ELF-1 (cell line): ENCODE measurements around the gene GAK.

ENCODE experiments used
- DNase-seq: peaks from one replicate; pipeline ENCODE4 v3.0.0-alpha.2; 2016; ENCODE audit warnings: low read depth, low spot score

The GAK gene

DNA sequence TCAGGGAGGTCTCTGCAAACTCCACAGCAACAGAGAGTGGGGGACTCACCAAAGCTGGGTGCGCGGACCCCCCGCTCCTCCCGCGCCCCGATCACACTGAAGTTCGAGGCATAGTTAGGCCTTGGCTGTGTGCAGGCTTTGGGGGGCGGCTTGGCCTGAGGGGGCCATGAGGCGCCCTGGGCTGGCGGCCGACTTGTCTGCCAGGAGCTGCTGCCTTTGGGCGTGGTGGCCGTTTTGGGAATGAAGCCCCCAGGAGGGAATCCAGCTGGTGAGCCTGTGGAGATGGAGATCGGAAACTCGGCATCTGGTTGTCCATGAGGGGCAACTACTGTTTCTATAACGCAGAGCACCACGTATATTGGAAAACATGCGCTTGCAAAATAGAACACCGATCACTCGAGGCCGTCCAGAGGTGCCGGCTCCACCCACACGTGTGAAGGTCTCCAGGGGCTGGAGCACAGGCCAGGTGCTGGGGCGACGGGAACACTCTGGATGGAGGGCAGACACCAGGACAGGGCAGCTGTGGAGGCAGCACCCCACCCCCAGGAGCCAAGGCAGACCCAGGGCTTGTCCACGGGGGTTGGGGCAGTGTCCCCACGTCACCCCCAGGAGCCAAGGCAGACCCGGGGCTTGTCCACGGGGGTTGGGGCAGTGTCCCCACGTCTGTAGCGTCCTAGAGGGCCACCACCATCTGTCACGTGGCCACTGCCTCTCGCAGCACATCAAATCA lies 80.2 kb downstream of the GAK start:
- no peak for DNase-seq

DNA sequence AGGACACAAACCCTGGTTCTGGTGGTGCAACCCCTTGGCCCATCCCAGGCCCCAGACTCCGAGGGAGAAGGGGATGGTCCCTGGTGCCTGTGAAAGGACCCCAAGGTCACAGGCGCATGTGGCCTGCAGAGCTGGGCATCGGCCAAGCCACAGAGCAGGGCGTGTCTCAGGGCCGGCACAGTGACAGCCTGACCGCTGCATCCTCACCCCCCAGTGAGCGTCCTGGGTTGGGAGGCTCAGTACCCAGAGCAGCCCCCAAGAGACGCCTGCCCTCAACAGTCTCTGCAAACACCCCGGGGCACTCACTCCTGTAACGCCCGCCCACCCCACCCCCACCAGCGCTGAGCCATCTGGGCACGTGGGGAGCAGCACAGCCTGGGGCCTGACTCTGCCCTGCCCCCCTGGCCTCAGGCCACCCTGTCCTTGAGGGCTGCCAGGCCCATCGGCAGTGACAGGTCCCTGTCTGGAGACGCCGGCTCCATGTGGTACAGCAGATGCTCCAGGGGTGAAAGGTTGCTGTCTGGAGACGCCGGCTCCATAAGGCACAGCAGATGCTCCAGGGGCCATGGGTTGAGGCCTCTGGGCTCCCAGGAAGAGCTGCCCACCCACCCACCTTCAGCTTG lies 81.7 kb downstream of the GAK start:
- DNase-seq: no peak

DNA sequence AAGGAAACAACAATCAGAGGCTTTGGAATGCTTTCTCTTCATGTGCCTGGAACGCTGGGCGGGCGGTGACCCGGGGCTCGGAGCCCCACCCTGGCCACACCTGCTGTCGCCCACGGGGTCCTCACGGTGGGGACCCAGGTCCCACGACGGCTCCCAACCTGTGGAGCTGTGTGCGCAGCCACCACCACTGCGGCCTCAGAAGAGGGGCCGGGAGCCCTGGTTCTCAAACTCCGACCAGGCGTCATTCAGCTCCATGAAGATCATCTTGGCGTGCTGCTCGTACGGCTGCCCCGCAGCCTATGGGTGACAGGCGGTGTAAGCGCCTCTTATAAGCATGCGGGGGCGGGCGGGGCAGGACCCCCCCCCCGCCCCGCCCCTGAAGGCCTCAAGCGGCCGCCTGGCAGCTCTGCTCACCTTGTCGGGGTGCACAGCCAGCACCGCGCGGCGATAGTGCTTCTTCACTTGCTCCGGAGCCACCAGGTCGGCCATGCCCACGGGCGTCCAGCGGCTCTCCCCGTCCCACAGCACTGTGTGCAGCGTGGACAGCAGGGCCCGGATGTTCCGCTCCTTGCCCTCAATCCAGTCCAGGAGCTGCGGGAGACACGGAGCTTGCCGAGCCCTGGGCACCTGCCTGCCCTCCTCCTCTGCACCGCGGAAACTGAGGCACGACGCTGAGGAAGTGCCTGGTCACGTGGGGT lies 82.5 kb downstream of the GAK start:
- no peak for DNase-seq

DNA sequence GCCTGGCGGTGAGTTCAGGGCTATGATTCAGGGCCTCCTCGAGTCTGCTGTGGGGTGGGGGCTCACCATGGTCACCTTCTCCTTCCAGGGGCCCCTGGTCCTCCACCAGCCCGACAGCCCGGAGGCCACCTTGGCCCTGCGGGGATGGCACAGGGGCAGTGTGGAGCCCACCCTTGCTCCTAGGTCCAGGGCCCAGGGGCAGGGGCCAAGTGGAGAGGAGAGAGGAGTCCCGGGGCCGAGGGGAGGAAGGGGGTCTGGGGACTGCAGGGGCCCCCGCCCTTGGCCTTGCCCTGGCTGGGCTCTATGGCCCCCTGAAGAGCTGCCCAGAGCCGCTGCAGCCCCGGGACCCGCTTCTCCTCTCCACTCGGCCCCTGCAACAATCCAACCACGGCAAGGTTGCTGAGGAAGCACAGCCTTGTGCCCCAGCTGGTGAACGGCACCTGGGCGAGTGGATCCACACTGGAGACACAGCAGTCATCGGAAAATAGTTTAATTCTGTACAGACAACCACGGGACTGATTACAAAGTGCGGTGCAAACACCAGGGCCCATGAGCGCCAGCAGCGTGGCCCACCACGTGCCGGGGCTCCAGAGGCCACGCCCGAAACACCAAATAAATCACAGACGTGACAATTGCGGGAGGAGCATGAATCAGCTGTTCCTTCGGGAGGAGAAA lies 83.2 kb downstream of the GAK start:
- no peak for DNase-seq

DNA sequence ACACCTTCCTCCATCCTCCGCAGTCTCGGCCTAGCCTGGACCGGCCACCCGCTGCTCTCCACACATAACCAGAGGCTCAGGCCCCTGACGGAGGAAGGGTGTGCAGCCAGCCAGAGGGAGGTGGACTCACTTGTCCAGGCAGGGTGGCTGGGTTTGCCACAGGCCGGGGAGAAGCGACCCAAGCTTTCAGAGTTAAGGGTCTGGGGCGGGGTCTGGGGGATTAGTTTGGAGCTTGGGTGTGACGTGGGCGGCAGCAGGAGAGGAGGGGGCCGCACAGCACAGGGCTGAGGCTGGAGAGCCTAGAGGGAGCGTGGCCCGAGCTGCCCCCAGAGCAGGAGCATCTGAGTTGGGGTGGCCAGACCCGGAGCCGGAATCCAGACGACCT lies 83.8 kb downstream of the GAK start:
- no peak for DNase-seq

DNA sequence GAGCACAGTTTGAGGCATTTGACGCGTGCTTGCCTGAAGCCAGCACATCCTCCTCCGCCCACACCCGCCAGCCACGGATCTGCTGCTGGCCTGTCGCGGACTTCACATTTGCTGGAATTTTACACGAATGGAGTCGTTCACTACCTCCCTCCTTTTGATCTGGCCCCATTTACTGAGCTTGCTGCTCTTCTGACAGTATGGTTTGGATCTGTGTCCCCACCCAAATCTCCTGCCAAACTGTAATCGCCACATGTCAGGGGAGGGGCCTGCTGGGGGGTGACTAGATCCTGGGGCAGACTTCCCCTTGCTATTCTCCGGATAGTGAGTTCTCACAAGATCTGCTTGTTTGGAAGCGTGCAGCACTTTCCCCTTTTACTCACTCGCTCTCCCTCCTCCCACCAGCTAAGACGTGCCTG lies 86.3 kb downstream of the GAK start:
- no peak for DNase-seq

DNA sequence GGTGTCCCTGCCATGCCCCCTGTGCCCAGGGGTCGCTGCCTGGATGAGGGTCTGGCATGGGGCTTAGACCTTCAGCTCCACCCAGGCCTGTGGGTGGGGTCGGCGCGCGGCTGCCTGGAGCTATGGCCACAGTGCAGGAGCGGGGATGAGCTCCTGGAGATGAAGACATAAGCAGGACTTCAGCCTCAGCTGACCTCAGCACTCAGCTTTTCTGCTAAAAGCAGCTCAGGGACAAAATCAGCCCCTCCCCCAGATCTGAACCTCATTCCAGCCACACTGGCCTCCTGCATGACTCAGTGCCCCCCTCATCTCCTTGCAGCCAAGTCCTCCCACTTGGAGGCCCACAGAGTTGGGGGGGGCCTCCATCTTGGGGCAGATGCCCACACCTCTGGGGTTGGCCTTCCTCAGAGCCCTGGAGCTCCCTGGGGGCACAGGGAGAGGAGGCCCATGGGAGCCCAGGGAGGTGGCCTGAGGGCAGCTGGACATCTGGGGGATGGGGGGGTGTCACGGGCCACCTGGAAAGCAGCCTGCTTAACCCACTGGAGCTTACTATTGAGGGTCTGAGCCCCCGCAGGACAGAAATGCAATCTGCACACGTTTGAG lies 86.8 kb downstream of the GAK start:
- no peak for DNase-seq

DNA sequence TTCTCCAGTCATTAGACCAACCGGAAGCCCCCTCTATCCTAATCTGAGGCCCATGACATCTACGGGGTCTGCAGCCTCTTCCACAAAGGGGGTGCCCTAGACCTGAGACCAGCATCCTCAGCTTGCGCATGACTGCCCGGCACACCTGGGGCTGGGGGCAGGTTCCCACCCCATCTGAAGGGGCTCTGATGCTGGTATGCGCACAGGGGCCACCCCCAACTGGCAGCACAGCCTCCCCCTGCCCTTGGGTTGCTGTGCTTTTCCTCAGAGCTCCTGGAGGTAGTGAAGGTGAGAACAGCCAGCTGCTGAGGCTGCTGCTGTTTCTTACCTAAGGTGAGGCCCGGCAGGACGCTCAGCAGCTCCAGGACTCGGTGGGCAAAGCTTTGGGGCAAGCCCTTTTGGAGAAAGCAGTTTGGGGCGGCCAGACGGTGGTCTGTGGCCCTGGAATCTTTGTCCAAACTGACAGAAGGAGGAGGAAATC lies 87.3 kb downstream of the GAK start:
- no peak for DNase-seq

DNA sequence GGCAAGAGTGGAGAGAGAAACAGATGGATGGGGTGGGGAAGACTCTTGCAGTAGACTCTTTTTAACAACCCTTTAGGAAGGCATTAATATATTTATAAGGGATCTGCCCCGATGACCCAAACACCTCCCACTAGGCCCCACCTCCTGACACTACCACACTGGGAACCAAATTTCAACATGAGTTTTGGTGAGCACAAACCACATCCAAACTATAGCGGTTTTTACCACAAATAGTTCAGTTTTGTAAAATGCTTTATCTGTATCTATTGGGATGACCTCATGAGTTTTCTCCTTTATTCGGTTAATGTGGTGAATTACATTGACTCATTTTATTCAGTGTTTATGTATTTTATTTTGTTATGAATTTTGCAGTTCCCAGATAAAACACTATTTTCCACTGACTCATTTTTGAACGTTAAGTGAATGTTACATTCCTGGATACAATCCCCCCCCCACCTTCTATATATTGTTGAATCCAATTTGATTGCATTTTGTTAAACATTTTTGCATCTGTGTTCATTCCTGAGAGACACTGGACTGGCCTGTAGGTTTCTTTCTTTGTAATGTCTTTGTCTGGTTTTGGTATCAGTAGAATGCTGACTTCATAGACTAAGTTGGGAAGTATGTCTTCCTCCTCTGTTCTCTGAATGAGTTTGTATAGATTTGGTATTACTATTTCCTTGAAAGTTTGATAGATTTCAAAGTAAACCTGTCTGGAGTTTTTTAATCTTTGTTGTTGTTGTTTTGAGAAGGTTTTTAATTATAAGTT lies 92.3 kb downstream of the GAK start:
- DNase-seq: no peak

DNA sequence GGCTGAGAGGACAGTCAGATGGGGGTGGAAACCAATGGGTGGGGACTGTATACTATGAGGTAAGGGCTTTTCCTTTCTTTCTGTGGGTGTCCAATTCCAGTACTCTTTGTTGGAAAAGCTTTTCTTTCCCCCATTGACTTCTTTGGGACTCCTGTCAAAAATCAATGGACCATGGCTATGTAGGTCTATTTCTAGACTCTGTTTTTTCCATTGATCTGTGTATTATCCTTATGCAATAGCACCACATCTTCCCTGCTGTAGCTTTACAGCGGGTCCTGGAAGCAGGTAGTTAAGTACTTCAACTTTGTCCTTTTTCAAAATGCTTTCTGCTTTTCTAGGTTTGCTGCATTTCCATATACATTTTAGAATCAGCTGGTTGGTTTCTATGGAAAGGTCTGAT lies 94.3 kb downstream of the GAK start:
- no peak for DNase-seq

DNA sequence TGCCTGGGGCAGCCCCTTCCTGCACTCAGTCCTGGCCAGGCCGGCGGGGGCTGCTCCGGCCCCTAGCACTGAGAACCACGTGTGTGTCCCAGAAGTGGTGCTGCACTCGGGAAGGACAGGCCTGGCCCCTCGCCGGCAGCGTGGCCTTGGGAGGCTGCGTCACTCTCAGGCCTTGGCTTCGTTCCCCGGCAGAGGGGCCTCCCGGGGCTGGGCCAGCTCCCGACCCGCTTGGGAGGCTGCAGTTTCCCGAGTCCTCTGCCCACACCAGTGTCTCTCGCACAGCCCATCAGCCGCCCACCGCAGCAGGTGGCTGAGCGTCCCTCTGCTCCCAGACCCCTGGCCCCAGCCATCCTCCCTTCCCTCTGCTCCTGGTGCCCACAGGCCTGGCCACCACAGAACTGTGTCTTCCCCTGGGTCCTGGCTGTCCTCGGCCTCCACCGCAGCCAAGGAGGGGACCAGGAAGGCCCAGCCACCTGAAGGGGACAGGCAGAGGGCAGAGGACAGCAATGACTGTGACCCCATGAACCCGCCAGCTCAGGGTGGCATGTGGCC lies 95.3 kb downstream of the GAK start:
- DNase-seq: no peak

DNA sequence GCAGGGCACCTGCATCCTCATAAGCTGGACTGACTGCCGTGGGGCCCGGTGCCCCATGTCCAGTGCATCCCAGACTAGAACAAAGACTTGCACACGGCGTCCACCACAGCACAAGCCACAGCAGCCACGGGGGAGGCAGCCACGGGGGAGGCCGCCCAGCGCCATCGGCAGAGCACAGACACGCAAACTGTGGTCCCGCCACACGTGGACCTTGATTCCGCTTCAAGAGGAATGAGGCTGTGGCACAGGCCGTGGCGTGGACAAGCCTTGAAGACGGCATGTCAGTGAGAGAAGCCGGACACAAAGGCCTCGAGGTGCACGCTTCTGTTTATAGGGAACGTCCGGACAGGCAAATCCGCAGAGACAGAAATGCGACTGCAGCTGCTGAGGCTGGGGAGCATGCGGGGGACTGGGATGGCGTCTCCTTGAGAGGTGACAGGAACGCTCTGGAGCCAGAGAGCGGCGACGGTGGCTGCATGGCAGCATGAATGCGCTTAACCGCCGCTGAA lies 96.1 kb downstream of the GAK start:
- no peak for DNase-seq

DNA sequence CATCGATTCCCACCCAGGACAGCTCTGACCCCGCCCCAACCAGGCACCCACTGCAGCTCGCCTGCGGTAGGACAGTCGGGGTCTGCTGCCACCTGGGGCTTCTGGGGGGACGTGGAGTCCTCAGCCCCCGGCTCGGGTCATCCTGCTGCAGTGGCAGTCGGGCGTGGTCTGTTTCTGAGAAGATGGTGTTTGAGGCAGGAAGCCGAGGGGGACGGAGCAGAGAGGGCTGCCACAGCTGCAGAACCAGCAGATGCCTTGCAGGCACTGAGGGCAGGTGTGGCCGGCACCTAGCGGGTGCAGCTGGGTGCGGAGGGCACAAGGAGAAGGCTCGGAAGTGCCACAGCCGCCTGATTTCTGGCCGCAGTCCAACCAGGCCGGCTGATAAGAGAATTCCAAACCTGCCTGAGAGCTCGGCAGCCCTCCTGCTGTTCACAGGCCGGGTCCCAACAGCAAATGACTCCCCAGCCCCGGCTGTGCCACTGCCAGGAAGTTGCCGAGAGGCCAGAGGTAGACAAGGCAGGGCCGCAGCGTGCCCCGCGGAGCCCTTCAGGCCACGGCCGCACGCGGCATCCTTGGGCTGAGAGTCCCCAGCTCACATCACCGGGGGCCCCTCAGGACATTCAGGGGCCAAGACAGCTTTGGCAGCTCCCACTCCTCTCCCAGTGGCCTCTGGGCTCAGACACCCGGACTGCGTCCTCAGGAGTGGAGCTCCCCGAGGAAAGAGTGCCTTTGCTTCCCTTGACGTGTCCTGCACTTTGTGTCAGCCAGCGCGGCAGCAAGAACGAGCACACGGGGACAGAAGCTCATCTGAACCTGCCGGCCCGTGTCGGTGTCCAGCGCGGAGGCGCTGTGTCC lies 96.7 kb downstream of the GAK start:
- DNase-seq: no peak

DNA sequence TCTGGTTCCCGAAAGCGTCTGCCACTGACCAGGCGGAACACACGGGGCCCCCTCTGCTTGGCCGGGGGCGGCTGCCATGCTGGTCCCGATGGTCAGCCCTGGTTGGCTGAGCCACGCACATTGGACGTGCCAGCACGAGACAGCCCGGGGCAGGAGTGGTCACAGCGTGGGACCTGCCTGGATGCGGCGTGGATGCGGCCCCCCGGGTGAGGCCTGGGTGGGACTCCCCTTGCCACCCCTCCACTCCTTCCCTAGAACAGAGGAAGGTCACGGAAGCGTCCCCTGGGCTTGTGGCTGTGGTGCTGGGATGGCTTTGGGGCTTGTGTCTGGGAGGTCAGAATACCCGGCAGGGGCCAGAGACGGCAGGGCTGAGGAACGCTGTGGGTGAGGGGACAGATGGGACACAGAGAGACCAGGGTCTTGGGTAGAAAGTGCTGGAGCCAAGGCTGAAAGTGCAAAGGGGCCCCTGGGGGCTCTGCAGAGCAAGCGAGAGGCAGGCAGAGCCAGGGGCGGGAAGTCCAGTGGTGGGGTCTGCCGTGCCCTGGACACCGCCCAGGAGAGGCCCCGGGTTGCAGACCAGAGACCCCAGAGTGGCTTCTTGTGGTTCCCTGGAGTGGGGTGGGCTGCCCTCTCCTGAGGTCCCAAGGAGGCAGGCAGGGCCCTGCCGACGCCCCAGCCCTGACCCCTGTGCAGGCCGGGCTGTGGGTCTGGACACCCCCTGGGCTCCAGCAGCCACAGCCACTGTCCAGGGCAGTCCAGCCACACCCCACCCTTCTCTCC lies 97.6 kb downstream of the GAK start:
- DNase-seq: no peak

DNA sequence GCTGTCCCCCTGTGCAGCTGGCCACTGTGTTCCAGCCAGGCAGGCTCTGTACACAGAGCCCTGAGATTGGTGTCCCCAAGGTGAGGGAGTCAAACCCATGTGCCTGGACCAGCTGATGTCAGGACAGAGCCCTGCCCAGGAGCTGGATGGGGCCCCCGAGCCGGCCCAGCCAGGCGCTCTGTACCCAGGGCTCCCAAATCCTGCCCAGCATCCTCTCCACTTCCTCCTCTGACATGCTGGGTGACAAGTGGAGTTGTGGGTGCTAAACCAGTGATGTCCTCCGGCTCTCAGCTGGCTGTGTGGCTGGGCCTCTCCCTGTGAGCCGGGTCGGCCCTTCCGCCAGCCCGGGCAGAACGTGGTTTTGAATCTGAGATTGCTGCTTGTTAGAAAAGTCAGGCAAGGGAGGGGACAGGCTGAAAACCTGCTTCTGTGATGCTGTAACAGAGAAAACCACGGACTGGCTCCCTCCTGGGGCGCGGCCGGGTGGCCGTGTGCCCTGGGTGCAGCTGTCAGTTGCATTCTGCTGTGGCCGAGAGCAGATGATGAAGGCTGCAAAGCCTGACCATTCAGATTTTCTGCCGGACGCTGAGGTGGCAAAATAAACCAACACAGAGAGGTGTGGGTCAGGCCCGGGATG lies 98.3 kb downstream of the GAK start:
- DNase-seq: no peak

DNA sequence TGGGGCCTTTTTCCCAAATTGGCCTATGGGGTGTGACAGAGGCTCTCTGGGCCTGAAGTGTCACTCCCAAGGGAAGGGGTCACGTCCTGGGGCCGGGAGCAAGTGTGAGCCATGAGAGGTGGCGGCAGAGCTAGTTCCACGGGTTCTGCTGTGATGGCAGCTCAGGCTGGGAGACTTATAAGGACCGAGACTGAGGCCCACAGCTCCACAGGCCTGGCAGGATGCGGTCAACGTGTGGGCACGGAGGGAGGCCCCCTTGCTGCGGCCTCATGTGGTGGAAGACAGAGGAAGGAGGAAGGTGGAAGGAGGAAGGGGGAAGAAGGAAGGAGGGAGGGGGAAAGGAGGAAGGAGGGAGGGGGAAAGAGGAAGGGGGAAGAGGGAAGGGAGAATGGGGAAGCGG lies 99.0 kb downstream of the GAK start:
- DNase-seq: no peak

DNA sequence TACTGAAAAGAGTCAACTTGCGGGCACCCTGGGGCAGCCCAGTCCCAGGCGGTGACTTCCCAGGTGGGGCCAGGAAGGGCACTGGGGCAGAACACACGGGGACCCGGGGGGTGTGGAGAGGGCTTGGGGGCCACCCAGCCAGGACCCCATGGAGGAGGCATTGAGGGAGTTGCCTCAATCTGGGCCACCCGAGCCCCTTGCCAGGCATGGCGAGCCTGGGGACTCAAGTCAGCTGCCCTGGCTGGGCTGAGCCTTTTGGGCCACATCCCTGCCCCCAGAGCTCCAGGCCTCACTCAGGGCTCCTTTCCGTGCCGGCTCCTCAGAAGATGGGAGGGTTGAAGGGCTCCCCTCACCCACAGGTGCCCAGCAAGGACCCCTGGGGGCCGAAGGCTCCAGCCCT lies 99.6 kb downstream of the GAK start:
- DNase-seq: no peak

DNA sequence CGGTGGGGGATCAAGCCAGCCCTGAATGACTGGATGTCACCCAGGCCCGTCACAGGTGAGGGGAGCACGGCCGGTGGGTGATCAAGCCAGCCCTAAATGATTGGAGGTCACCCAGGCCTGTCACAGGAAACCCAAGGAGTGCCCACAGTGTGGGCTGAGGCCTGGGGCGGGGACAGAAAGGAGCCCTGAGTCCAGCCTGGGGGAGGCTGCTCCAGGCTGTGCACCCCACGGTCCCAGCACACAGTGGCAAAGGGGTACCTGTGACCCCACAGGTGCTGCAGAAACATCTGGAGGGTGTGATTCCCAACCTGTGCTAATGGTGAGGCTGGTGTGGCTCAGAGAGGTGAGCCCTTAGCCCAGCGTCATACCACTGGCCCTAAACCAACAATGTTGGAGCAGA lies 100.0 kb downstream of the GAK start:
- no peak for DNase-seq

DNA sequence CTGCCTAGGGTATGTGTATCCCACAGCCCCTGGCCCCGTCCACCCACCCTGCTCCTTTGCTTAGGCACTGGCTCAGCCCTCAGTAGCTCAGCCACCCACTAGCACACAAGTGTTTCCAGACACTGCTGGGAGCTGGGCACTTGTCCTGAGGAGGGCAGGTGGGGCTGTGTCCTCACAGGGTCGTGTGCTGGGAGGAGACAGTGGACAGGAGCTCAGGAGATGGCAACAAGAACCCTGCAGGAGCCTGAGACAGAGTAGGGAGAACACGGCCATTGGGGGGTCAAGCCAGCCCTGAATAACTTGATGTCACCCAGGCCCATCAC lies 100.7 kb downstream of the GAK start:
- no peak for DNase-seq
